Kidney (tissue), 14 donors: ENCODE results near the gene ANKRD23. TPM values are rescaled to one million over a fixed set of nuclear protein-coding genes. Genes with fewer than 3 reads are reported as not detected.

Source experiments
- DNase-seq, 5 donors: peaks; one replicate each; pipeline ENCODE4 v3.0.0-alpha.2; 2013 to 2020
- FAIRE-seq: peaks from 2 replicates; lab custom pipeline; 2012; peaks lifted over from hg19 to GRCh38; lab: Jason Lieb, UNC
- H3K27ac ChIP-seq, 2 donors: one replicate each; pipeline ENCODE4 v1.7.0; 2013; ENCODE audit warnings: low read depth in 2 of 2, low read length in 2 of 2, inconsistent platforms in 1 of 2
- H3K27me3 ChIP-seq: one replicate; pipeline ENCODE4 v1.7.1; 2013; ENCODE audit warnings: low read length, inconsistent platforms; ENCODE audit not compliant: control insufficient read depth, insufficient read depth
- H3K36me3 ChIP-seq, 3 donors: one replicate each; pipeline versions ENCODE4 v1.7.0 to v1.7.1; 2013; ENCODE audit warnings: low read length in 3 of 3, control low read depth in 1 of 3, inconsistent platforms in 1 of 3; ENCODE audit not compliant: insufficient read depth in 3 of 3, control insufficient read depth in 2 of 3
- H3K4me1 ChIP-seq, 3 donors: one replicate each; pipeline versions ENCODE4 v1.7.0 to v1.7.1; 2013; ENCODE audit warnings: low read length in 3 of 3, inconsistent platforms in 1 of 3, low read depth in 1 of 3; ENCODE audit not compliant: control insufficient read depth in 2 of 3, insufficient read depth in 2 of 3
- H3K4me3 ChIP-seq, 3 donors: one replicate each; pipeline versions ENCODE4 v1.7.0 to v1.8.1; 2013; ENCODE audit warnings: low read length in 3 of 3, control low read depth in 1 of 3, inconsistent platforms in 1 of 3
- H3K9ac ChIP-seq, 3 donors: one replicate each; pipeline versions ENCODE4 v1.7.0 to v1.7.1; 2013; ENCODE audit warnings: low read length in 3 of 3, control low read depth in 1 of 3, inconsistent platforms in 1 of 3
- H3K9me3 ChIP-seq, 3 donors: one replicate each; pipeline versions ENCODE4 v1.7.0 to v1.7.1; 2013; ENCODE audit warnings: low read length in 3 of 3, control low read depth in 1 of 3, inconsistent platforms in 1 of 3; ENCODE audit not compliant: control insufficient read depth in 2 of 3, insufficient read depth in 1 of 3
- intact Hi-C: fragments of 100-400 bp; cut with DNase I; formaldehyde crosslinking; loops from one replicate; pipeline ENCODE4 v1.11.1; 2022
- polyA plus RNA-seq: library from polyadenylated mRNA; stranded (reverse); fragments of 350-450 nt; fragmentation: Illumina TruSeq; extraction: RNeasy Lipid Tissue Mini Kit (QIAGEN cat#74804); gene quantifications from one replicate; pipeline ENCODE4 v1.2.3, GENCODE V29; 2014; ENCODE audit warnings: low read depth, low replicate concordance; ENCODE audit not compliant: insufficient read depth
- total RNA-seq: library from RNA; stranded (reverse); fragmentation: NEBNext Ultra II Directional; extraction: Animal tissue kit (Norgen Biotek cat#: 25700); gene quantifications from one replicate; pipeline ENCODE4 v1.2.1, GENCODE V29; 2021
- TF ChIP-seq, protein P1 (sequence below): IDR thresholded peaks from 3 replicates; pipeline ENCODE4 v1.5.1; 2012; ENCODE audit warnings: mild to moderate bottlenecking, moderate library complexity, borderline replicate concordance; ENCODE audit not compliant: insufficient read depth; ENCODE audit errors: extremely low read depth
- donor health status: control.
- donor health status: control.
- donor health status: control.
- donor health status: control.
- donor health status: control.
- donor health status: DM: yes; HTN: yes; CAD: no.
- donor health status: Normal renal cell carcinoma (clear cell type).

ANKRD23 gene
- total and polyA plus RNA-seq, 2 donors from 2014 or later = 1.6 to 4.0 TPM

DNA sequence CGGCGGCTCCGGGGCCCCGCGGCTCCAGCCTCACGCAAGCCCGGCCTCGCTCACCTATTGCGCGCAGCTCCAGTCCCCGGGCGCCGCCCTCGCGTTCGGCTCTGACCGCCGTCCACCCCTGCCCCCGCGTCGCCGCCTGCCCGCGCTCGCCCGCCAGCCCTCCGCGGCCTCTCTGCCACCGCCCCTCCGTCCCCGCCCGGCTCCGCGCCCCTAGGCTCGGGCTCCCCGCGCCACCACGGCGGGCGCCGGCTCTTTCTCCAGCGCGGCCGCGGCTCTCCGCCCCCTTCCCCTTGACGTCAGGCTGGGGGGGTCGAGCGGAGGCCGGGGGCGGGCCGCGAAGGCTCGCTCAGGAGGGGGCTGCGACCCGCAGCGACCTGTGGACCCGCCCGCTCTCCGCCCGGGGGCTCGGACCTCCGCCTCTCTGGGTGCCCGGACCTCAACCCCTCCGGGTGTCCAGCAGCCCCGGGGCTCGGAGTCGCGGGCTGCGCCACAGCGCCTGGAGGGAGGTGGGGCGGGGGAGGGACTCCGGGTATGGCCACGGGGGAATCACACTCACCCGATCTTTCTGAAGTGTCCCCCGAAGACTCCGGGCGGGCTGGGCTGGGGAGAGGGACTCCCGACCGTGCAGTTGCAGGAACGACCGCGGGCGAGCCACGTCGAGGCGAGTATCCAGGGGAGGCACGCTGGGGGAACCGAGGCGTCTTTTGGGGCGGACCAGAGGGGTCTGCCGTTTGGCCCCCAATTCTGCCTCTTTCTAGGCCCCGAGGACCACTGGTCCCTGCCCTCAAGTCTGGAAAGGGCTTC is 26.2 kb upstream of the ANKRD23 start, which contains the start of gene SEMA4C:
Gene SEMA4C (minus strand): TSS at position 259 of the 804 bp plus-strand sequence. CDS start 2,194 bp downstream, outside the sequence.
- intact Hi-C loops = no loop called here
- TF ChIP-seq, protein P1, sequence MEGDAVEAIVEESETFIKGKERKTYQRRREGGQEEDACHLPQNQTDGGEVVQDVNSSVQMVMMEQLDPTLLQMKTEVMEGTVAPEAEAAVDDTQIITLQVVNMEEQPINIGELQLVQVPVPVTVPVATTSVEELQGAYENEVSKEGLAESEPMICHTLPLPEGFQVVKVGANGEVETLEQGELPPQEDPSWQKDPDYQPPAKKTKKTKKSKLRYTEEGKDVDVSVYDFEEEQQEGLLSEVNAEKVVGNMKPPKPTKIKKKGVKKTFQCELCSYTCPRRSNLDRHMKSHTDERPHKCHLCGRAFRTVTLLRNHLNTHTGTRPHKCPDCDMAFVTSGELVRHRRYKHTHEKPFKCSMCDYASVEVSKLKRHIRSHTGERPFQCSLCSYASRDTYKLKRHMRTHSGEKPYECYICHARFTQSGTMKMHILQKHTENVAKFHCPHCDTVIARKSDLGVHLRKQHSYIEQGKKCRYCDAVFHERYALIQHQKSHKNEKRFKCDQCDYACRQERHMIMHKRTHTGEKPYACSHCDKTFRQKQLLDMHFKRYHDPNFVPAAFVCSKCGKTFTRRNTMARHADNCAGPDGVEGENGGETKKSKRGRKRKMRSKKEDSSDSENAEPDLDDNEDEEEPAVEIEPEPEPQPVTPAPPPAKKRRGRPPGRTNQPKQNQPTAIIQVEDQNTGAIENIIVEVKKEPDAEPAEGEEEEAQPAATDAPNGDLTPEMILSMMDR = no peak
- no peak for FAIRE-seq

DNA sequence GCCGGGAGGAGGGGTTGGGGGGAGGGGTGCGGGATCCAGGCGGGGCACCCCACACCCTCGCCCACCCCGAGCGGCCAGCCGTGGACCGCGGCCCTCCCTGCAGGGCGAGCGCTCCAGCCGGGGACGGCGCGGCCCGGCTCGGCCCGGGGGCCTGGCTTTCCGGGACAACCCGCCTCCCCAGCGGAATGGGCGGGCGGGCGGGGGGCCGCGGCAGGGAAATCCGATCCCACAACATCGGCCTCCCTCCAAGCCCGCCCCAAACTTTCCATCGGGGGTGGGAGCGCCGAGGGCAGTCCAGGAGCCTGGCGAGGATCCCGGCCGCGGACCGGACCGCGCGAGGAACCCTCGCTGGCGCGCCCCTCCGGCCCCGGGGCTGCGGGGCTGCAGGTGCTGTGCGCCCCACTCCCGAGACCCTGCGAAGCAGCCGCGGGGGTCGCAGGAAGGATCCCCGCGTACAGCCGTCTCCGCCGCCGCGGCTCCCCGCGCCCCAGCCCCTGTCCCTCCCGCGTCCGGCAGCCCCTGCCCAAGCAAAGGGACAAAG is 25.5 kb upstream of the ANKRD23 start:
- peaks cover 0 to 16% (median 5%) of the 10 kb centered on the region in 3 donors for H3K4me1 ChIP-seq
- DNase-seq = peak; percentile 86 to 96 (median 90)
- no peaks in the 10 kb centered on the region for H3K9me3 ChIP-seq
- TF ChIP-seq, protein P1 = no peak
- peak overlapping the region in 2 of 3 donors; percentile 6 to 74 for H3K4me3 ChIP-seq
- no peak for FAIRE-seq
- no peaks in the 10 kb centered on the region for H3K27me3 ChIP-seq
- peaks cover 4 to 7% (median 6%) of the 10 kb centered on the region in 3 donors for H3K36me3 ChIP-seq
- H3K9ac ChIP-seq = peak overlapping the region in 2 of 3 donors; percentile 64 to 75
- intact Hi-C loops = no loop called here
- peak overlapping the region; percentile 90 to 92 for H3K27ac ChIP-seq

More for the DNA sequence above, 26.2 kb upstream of the ANKRD23 start, which contains the start of gene SEMA4C:
- H3K27me3 ChIP-seq = no peaks in the 10 kb centered on the region
- no peaks in the 10 kb centered on the region for H3K9me3 ChIP-seq
- H3K9ac ChIP-seq = peak within 1 kb of the TSS; percentile 6 to 90 (median 64)
- H3K4me1 ChIP-seq = peaks cover 0 to 16% (median 8%) of the 10 kb centered on the region in 3 donors
- H3K4me3 ChIP-seq = peak within 1 kb of the TSS; percentile 6 to 74 (median 41)
- peak; percentile 60 to 92 (median 79) for DNase-seq
- peaks cover 3 to 7% (median 4%) of the 10 kb centered on the region in 3 donors for H3K36me3 ChIP-seq
- H3K27ac ChIP-seq = peak within 1 kb of the TSS; percentile 90 to 92

DNA sequence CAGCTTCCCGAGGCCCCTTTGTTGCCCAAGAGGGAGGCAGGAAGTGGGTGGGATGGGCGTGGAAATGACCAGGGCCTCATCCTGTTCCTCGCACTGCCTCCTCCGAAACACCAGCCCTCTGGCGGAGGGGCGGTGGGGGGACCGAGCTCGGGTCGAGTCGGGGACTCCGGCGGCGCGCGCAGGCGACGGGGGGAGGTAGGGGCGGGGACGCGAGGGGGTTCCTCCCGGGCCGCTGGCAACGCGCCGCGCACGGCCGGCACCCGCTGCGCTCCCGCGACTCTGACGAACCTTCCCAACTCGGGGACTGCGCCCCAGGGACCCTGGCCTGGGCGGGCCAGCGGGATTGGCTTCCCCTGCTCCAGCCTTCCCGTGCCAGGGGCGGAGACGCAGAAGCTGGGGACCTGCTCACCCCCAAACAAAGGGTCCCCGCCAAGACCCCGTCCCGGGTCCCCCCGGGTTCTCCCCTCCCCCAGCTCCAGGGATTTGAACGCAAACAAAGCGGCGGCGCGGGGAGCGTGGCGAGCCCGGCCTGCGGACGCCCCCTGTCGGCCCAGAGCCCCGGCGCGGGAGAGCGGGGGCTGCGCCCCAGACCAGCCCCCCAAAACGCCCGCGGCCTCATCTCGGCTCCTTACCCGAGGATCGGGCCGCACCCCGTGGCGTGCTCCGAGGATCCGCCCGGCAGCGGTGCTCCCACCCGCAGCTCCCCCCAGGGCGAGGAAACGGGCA is 24.9 kb upstream of the ANKRD23 start:
- Histone ChIP-seq H3K27me3 (no peaks in the 10 kb centered on the region), H3K4me1 (peaks cover 0 to 16% (median 0%) of the 10 kb centered on the region in 3 donors), H3K27ac (peak overlapping the region; percentile 90 to 92), H3K9ac (peak overlapping the region; percentile 10 to 61 (median 60)), H3K9me3 (no peaks in the 10 kb centered on the region), H3K36me3 (peaks cover 4 to 11% (median 8%) of the 10 kb centered on the region in 3 donors), H3K4me3 (peak overlapping the region; percentile 57 to 74 (median 65))
- peak; percentile 93 to 97 (median 96) for DNase-seq
- intact Hi-C loops = no loop called here
- TF ChIP-seq, protein P1 = no peak
- no peak for FAIRE-seq
